GM12878 (cell line): ENCODE data around the gene PPFIA4. TPM values are rescaled to one million over a fixed set of nuclear protein-coding genes. Genes with fewer than 3 reads are reported as not detected.

ENCODE experiments used
- ATAC-seq: fragments of 200-7000 bp; cut with Tn5 transposase; 3 replicates; pipeline ENCODE4 v1.9.1; 2020; ENCODE audit warnings: mild to moderate bottlenecking, moderate library complexity
- BruUV-seq: library from RNA; stranded (reverse); fragments of 400-500 nt; replicated peaks from 2 replicates; lab custom pipeline; 2021; lab: Mats Ljungman, UMichigan
- CTCF ChIA-PET: fragments of 300-600 bp; sonication (Branson Sonifier 250); formaldehyde crosslinking; extraction: SDS; loops from one replicate; lab custom pipeline; 2021; ENCODE audit warnings: inconsistent platforms; lab: Yijun Ruan, JAX
- POLR2A ChIA-PET: fragments of 350-600 bp; formaldehyde crosslinking; extraction: SDS; loops from one replicate; lab custom pipeline; 2021; ENCODE audit warnings: inconsistent platforms; lab: Charles Lee
- RAD21 ChIA-PET: fragments of 300-600 bp; sonication (Branson Sonifier 250); formaldehyde crosslinking; loops from one replicate; lab custom pipeline; 2023; ENCODE audit warnings: antibody characterized with exemption; ENCODE audit not compliant: unreplicated experiment; lab: Charles Lee
- SMC1A ChIA-PET: fragments of 300-600 bp; sonication (Branson Sonifier 250); formaldehyde crosslinking; loops from one replicate; lab custom pipeline; 2023; ENCODE audit not compliant: unreplicated experiment, uncharacterized antibody; lab: Charles Lee
- DNase-seq: peaks from one replicate; pipeline ENCODE4 v3.0.0-alpha.2; 2011; ENCODE audit warnings: low read depth, low spot score
- FAIRE-seq: peaks from 3 replicates; lab custom pipeline; 2011; peaks lifted over from hg19 to GRCh38; lab: Jason Lieb, UNC
- H2AFZ ChIP-seq: 2 replicates; pipeline ENCODE4 v1.6.0; 2011; ENCODE audit warnings: low read depth, low read length, control low read depth; ENCODE audit not compliant: control insufficient read depth
- H3K27ac ChIP-seq: 2 replicates; pipeline ENCODE4 v1.5.1; 2011; ENCODE audit warnings: control low read depth; ENCODE audit not compliant: control insufficient read depth, insufficient read depth
- H3K27me3 ChIP-seq, 2 experiments: replicated peaks in 1 of 2; 2 replicates each; pipeline versions ENCODE4 v1.6.0 to v1.6.1; 2011; ENCODE audit warnings: low read length in 1 of 2; ENCODE audit not compliant: control insufficient read depth in 2 of 2, insufficient read depth in 2 of 2
- H3K36me3 ChIP-seq, 2 experiments: 2 replicates each; pipeline ENCODE4 v1.5.1; 2011; ENCODE audit warnings: low read length in 1 of 2; ENCODE audit not compliant: control insufficient read depth in 2 of 2, insufficient read depth in 2 of 2
- H3K4me1 ChIP-seq: 2 replicates; pipeline ENCODE4 v1.6.1; 2011; ENCODE audit warnings: mild to moderate bottlenecking, low read length, moderate library complexity, mixed read lengths; ENCODE audit not compliant: control insufficient read depth, insufficient read depth
- H3K4me2 ChIP-seq: 2 replicates; pipeline ENCODE4 v1.6.0; 2011; ENCODE audit warnings: control low read depth; ENCODE audit not compliant: control insufficient read depth, insufficient read depth
- H3K4me3 ChIP-seq: fragments of 200-600 bp; sonication (generic); 2 replicates; pipeline ENCODE4 v1.5.1; 2016
- H3K79me2 ChIP-seq: 2 replicates; pipeline ENCODE4 v1.6.0; 2011; ENCODE audit warnings: low read length; ENCODE audit not compliant: control insufficient read depth, insufficient read depth
- H3K9ac ChIP-seq: 2 replicates; pipeline ENCODE4 v1.8.0; 2011; ENCODE audit warnings: low read length, control low read depth, mixed read lengths; ENCODE audit not compliant: control insufficient read depth, insufficient read depth
- H3K9me3 ChIP-seq: replicated peaks from 3 replicates; pipeline ENCODE4 v1.5.1; 2011; ENCODE audit warnings: mild to moderate bottlenecking, low read length; ENCODE audit not compliant: control insufficient read depth, insufficient read depth
- H4K20me1 ChIP-seq: 2 replicates; pipeline ENCODE4 v1.6.0; 2011; ENCODE audit not compliant: control insufficient read depth, insufficient read depth
- CUX1 ChIP-seq: IDR thresholded peaks from 2 replicates; pipeline ENCODE4 v1.6.1; 2012; ENCODE audit warnings: improper control_type of control experiment, low read depth, low read length; ENCODE audit not compliant: insufficient replicate concordance
- E2F8 ChIP-seq: fragments of 450-650 bp; IDR thresholded peaks from 2 replicates; pipeline ENCODE4 v1.6.1; 2018; ENCODE audit warnings: mild to moderate bottlenecking, low read depth, moderate library complexity; ENCODE audit not compliant: partially characterized antibody
- SP1 ChIP-seq: IDR thresholded peaks from one replicate; pipeline ENCODE4 v1.6.1; 2011; ENCODE audit warnings: low read depth, low read length
- SPI1 ChIP-seq: IDR thresholded peaks from 2 replicates; pipeline ENCODE4 v1.6.1; 2011; ENCODE audit warnings: low read depth, mild to moderate bottlenecking, low read length, moderate library complexity, borderline replicate concordance; ENCODE audit not compliant: insufficient read depth
- TCF12 ChIP-seq: IDR thresholded peaks from 2 replicates; pipeline ENCODE4 v1.6.1; 2011; ENCODE audit warnings: low read depth, mild to moderate bottlenecking, low read length
- ZNF274 ChIP-seq: IDR thresholded peaks from one replicate; pipeline ENCODE4 v1.8.0; 2011; ENCODE audit not compliant: insufficient read length, insufficient read depth
- WGBS: methylation state at CpG from one replicate; pipeline ENCODE4 v1.1.6; 2016; ENCODE audit warnings: low lambda C conversion rate; ENCODE audit not compliant: insufficient replicate concordance, insufficient coverage; ENCODE audit errors: missing lambda C conversion rate; 5-methylcytosine and 5-hydroxymethylcytosine counted together
- in situ Hi-C: fragments of 300-500 bp; cut with MboI; formaldehyde crosslinking; loops from 9 replicates; pipeline ENCODE4 v1.14.3; 2018; ENCODE audit warnings: mixed read lengths
- intact Hi-C: fragments of 100-400 bp; cut with micrococcal nuclease; formaldehyde crosslinking; loops from one replicate; pipeline ENCODE4 v1.14.2; 2022; ENCODE audit not compliant: unreplicated experiment
- polyA plus RNA-seq, 11 experiments: library from polyadenylated mRNA; depleted of rRNA in 4 of 11; unstranded in 6 of 11; stranded (reverse) in 5 of 11; fragments of >200 nt; fragmentation: Nextera tagmentation in 4 of 11; fragmentation: Illumina TruSeq in 1 of 11; extraction: Ambion mirVana in 4 of 11; extraction: Trizol in 1 of 11; gene quantifications; 1 replicate in 1 of 11; 2 replicates in 10 of 11; pipeline versions ENCODE4 v1.2.1 to v1.2.3, GENCODE V29; 2011 to 2016; ENCODE audit warnings: inconsistent platforms in 2 of 11, missing spikeins in 2 of 11, low read depth in 1 of 11
- total RNA-seq, 4 experiments: library from RNA; depleted of rRNA in 3 of 4; stranded (reverse); fragments of >200 nt in 3 of 4; fragmentation: Illumina TruSeq in 1 of 4; extraction: Trizol in 1 of 4; gene quantifications; 2 replicates each; pipeline versions ENCODE4 v1.2.1 to v1.2.3, GENCODE V29; 2013 to 2021
- TF ChIP-seq, protein P1 (sequence below): fragments of 450-650 bp; IDR thresholded peaks from 2 replicates; pipeline ENCODE4 v1.6.1; 2017; ENCODE audit warnings: low read depth, mild to moderate bottlenecking, moderate library complexity

Gene PPFIA4
- total and polyA plus RNA-seq, 10 of the 15 experiments (the other 5 are each of a cell fraction or from before 2014, with no cell fraction given), result 0.02 to 19.7 (median 0.34) TPM; not detected in 1

DNA sequence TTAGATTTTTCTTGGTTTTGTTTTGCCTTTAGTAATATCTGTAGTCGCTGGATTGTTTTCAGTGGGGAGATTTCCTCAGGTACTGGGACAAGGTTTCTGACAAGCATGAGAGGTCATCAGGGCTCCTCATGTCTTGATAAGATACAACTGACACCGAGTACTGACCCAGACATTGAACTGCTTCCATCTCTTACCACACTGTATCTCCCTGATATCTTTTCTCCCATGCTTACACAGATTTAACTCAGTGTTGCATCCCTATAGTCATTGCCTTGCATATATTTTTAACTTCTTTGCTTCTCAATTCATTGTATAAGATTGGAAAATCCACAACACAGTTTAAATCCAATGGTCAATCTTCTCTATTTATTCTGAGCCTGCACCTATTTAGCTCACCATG, 46.8 kb upstream of the PPFIA4 start:
- H2AFZ ChIP-seq, result no peak overlapping the region
- no peaks in the 10 kb centered on the region for H3K79me2 ChIP-seq
- BruUV-seq, result no TSS peak
- in situ Hi-C loops, result no loop called here
- DNase-seq, result no peak
- TF ChIP-seq ZNF274, result no peak
- TF ChIP-seq, protein P1, sequence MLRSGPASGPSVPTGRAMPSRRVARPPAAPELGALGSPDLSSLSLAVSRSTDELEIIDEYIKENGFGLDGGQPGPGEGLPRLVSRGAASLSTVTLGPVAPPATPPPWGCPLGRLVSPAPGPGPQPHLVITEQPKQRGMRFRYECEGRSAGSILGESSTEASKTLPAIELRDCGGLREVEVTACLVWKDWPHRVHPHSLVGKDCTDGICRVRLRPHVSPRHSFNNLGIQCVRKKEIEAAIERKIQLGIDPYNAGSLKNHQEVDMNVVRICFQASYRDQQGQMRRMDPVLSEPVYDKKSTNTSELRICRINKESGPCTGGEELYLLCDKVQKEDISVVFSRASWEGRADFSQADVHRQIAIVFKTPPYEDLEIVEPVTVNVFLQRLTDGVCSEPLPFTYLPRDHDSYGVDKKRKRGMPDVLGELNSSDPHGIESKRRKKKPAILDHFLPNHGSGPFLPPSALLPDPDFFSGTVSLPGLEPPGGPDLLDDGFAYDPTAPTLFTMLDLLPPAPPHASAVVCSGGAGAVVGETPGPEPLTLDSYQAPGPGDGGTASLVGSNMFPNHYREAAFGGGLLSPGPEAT, result no peak
- TF ChIP-seq CUX1, result no peak
- TF ChIP-seq TCF12, result no peak
- TF ChIP-seq SP1, result no peak
- no peak for TF ChIP-seq E2F8
- no peak for TF ChIP-seq SPI1
- no peaks in the 10 kb centered on the region for H3K9me3 ChIP-seq
- intact Hi-C loops, result no loop called here
- CTCF ChIA-PET, result interaction anchor here (0.6 to 1.0 kb wide), 3 partner anchors 11 to 20 kb away, joined by 3 read pairs; no protein-coding TSS in a partner anchor
- SMC1A ChIA-PET, result interaction anchor here (2.6 kb wide), 1 partner anchor 13 kb away, joined by 6 read pairs; no protein-coding TSS in a partner anchor
- no peak overlapping the region for H3K4me3 ChIP-seq
- H3K4me2 ChIP-seq, result no peak overlapping the region
- no peak for ATAC-seq
- 14% methylated on average over 2 of the region's 2 CpGs for WGBS
- no peaks in the 10 kb centered on the region for H3K4me1 ChIP-seq
- H3K9ac ChIP-seq, result no peak overlapping the region
- no peaks in the 10 kb centered on the region for H3K36me3 ChIP-seq
- POLR2A ChIA-PET, result interaction anchor here (0.7 kb wide), 1 partner anchor 26 kb away, joined by 3 read pairs; no protein-coding TSS in a partner anchor
- no peaks in the 10 kb centered on the region for H4K20me1 ChIP-seq
- RAD21 ChIA-PET, result no interaction called here
- no peak overlapping the region for H3K27ac ChIP-seq
- no peak for FAIRE-seq
- H3K27me3 ChIP-seq, result peaks cover 0 to 2% of the 10 kb centered on the region in 2 experiments; a peak in 1 of 4 replicates
